BLaER1 treated with 17β-estradiol and CSF1 and Interleukin-3, amounts not matched to agents 10 nM and 100 nM (cell line): ENCODE results near the gene CHRND.

Source experiments
- H3K27ac ChIP-seq, 11 experiments: shearing (Covaris generic); formaldehyde crosslinking; 2 replicates each; pipeline ENCODE4 v1.8.1; 2022
- H3K27me3 ChIP-seq, 11 experiments: shearing (Covaris generic); formaldehyde crosslinking; 2 replicates each; pipeline ENCODE4 v1.8.1; 2022
- H3K36me3 ChIP-seq, 11 experiments: shearing (Covaris generic); formaldehyde crosslinking; 2 replicates each; pipeline ENCODE4 v1.8.1; 2022
- H3K4me1 ChIP-seq, 10 experiments: shearing (Covaris generic); formaldehyde crosslinking; 2 replicates each; pipeline ENCODE4 v1.8.1; 2022
- H3K4me2 ChIP-seq, 11 experiments: shearing (Covaris generic); formaldehyde crosslinking; 2 replicates each; pipeline ENCODE4 v1.8.1; 2022
- H3K4me3 ChIP-seq, 10 experiments: shearing (Covaris generic); formaldehyde crosslinking; 2 replicates each; pipeline ENCODE4 v1.8.1; 2022
- H3K9ac ChIP-seq, 11 experiments: shearing (Covaris generic); formaldehyde crosslinking; 2 replicates each; pipeline ENCODE4 v1.8.1; 2022
- H3K9me3 ChIP-seq, 11 experiments: shearing (Covaris generic); formaldehyde crosslinking; replicated peaks in 1 of 11; 2 replicates each; pipeline ENCODE4 v1.8.1; 2022
- H4K20me1 ChIP-seq, 11 experiments: shearing (Covaris generic); formaldehyde crosslinking; 2 replicates each; pipeline ENCODE4 v1.8.1; 2022
- Cebpa-rat ChIP-seq, 11 experiments: shearing (Covaris generic); IDR thresholded peaks; 2 replicates each; pipeline ENCODE4 v1.8.1; 2022

Gene CHRND

GRCh38 chr2:232490221-232491138, 35.5 kb upstream of the CHRND start:
- TF ChIP-seq Cebpa-rat (IDR thresholded peaks at IDR 0.05): no peak
- H3K4me2 ChIP-seq: no peak overlapping the region

GRCh38 chr2:232491139-232491780, 34.7 kb upstream of the CHRND start:
- no peaks in the 10 kb centered on the region for H3K36me3 ChIP-seq
- peaks cover 0 to 7% (median 4%) of the 10 kb centered on the region in 11 experiments; a peak in 10 of 22 replicates for H3K9me3 ChIP-seq
- no peak for TF ChIP-seq Cebpa-rat (IDR thresholded peaks at IDR 0.05)

More at GRCh38 chr2:232490221-232491138, 35.5 kb upstream of the CHRND start:
- peaks cover 0 to 68% (median 40%) of the 10 kb centered on the region in 11 experiments; a peak in 18 of 22 replicates for H4K20me1 ChIP-seq
- peaks cover 44 to 57% (median 49%) of the 10 kb centered on the region in 11 experiments for H3K27me3 ChIP-seq
- H3K4me3 ChIP-seq: no peak overlapping the region
- no peak overlapping the region for H3K9ac ChIP-seq
- H3K4me1 ChIP-seq: peaks cover 6 to 23% (median 17%) of the 10 kb centered on the region in 10 experiments; a peak in 15 of 20 replicates
- peaks cover 0 to 13% (median 8%) of the 10 kb centered on the region in 11 experiments; a peak in 11 of 22 replicates for H3K9me3 ChIP-seq
- no peak overlapping the region for H3K27ac ChIP-seq
- no peaks in the 10 kb centered on the region for H3K36me3 ChIP-seq

GRCh38 chr2:232492236-232492848, 33.6 kb upstream of the CHRND start:
- TF ChIP-seq Cebpa-rat (IDR thresholded peaks at IDR 0.05): no peak
- H3K4me2 ChIP-seq: no peak overlapping the region
- H4K20me1 ChIP-seq: peaks cover 0 to 49% (median 22%) of the 10 kb centered on the region in 11 experiments; a peak in 18 of 22 replicates
- H3K9me3 ChIP-seq: no peaks in the 10 kb centered on the region
- H3K4me1 ChIP-seq: peaks cover 0 to 7% (median 2%) of the 10 kb centered on the region in 10 experiments; a peak in 14 of 20 replicates
- no peak overlapping the region for H3K9ac ChIP-seq
- H3K36me3 ChIP-seq: no peaks in the 10 kb centered on the region
- H3K27me3 ChIP-seq: peaks cover 25 to 38% (median 30%) of the 10 kb centered on the region in 11 experiments
- no peak overlapping the region for H3K27ac ChIP-seq
- no peak overlapping the region for H3K4me3 ChIP-seq

More at GRCh38 chr2:232491139-232491780, 34.7 kb upstream of the CHRND start:
- Histone ChIP-seq H4K20me1 (peaks cover 0 to 60% (median 32%) of the 10 kb centered on the region in 11 experiments; a peak in 18 of 22 replicates), H3K27ac (no peak overlapping the region), H3K4me2 (no peak overlapping the region), H3K27me3 (peaks cover 36 to 49% (median 41%) of the 10 kb centered on the region in 11 experiments), H3K4me1 (peaks cover 6 to 17% (median 12%) of the 10 kb centered on the region in 10 experiments; a peak in 14 of 20 replicates), H3K9ac (no peak overlapping the region), H3K4me3 (no peak overlapping the region)

- Histone ChIP-seq H3K27me3 (peaks cover 17 to 30% (median 23%) of the 10 kb centered on the region in 11 experiments), H3K9me3 (no peaks in the 10 kb centered on the region), H3K4me3 (no peak overlapping the region), H3K9ac (no peak overlapping the region), H3K4me2 (no peak overlapping the region), H3K27ac (no peak overlapping the region), H4K20me1 (peaks cover 0 to 41% (median 14%) of the 10 kb centered on the region in 11 experiments; a peak in 18 of 22 replicates), H3K4me1 (no peaks in the 10 kb centered on the region; a peak in 2 of 20 replicates), H3K36me3 (no peaks in the 10 kb centered on the region)
- no peak for TF ChIP-seq Cebpa-rat (IDR thresholded peaks at IDR 0.05)
Observed at GRCh38 chr2:232492963-232493700, 32.8 kb upstream of the CHRND start.

GRCh38 chr2:232493701-232494474, 32.1 kb upstream of the CHRND start:
- Histone ChIP-seq H3K27me3 (peaks cover 10 to 23% (median 15%) of the 10 kb centered on the region in 11 experiments), H3K36me3 (no peaks in the 10 kb centered on the region), H3K4me1 (no peaks in the 10 kb centered on the region; a peak in 1 of 20 replicates)

GRCh38 chr2:232494542-232494941, 31.4 kb upstream of the CHRND start:
- Histone ChIP-seq H3K27me3 (peaks cover 3 to 16% (median 8%) of the 10 kb centered on the region in 11 experiments), H3K9me3 (no peaks in the 10 kb centered on the region), H3K4me3 (no peak overlapping the region), H3K36me3 (no peaks in the 10 kb centered on the region), H4K20me1 (peaks cover 0 to 27% (median 3%) of the 10 kb centered on the region in 11 experiments; a peak in 8 of 22 replicates), H3K27ac (no peak overlapping the region), H3K9ac (no peak overlapping the region), H3K4me2 (no peak overlapping the region), H3K4me1 (no peaks in the 10 kb centered on the region; a peak in 1 of 20 replicates)
- TF ChIP-seq Cebpa-rat (IDR thresholded peaks at IDR 0.05): no peak

More at GRCh38 chr2:232493701-232494474, 32.1 kb upstream of the CHRND start:
- Histone ChIP-seq H3K4me2 (no peak overlapping the region), H3K27ac (no peak overlapping the region), H3K4me3 (no peak overlapping the region), H3K9me3 (no peaks in the 10 kb centered on the region), H3K9ac (no peak overlapping the region), H4K20me1 (peaks cover 0 to 34% (median 6%) of the 10 kb centered on the region in 11 experiments; a peak in 11 of 22 replicates)
- no peak for TF ChIP-seq Cebpa-rat (IDR thresholded peaks at IDR 0.05)

- Histone ChIP-seq H3K4me3 (no peak overlapping the region), H3K4me2 (no peak overlapping the region), H3K9ac (no peak overlapping the region), H3K36me3 (no peaks in the 10 kb centered on the region), H3K27me3 (peaks cover 0 to 9% (median under 1%) of the 10 kb centered on the region in 11 experiments; a peak in 13 of 22 replicates), H4K20me1 (peaks cover 0 to 20% (median 0%) of the 10 kb centered on the region in 11 experiments; a peak in 6 of 22 replicates), H3K27ac (no peak overlapping the region), H3K4me1 (no peaks in the 10 kb centered on the region; a peak in 1 of 20 replicates), H3K9me3 (no peaks in the 10 kb centered on the region)
- no peak for TF ChIP-seq Cebpa-rat (IDR thresholded peaks at IDR 0.05)
Observed at GRCh38 chr2:232495292-232495691, 30.7 kb upstream of the CHRND start.
